Progenitor cell of endocrine pancreas (in vitro differentiated cells): ENCODE data around the gene MAST4. TPM values are rescaled to one million over a fixed set of nuclear protein-coding genes. Genes with fewer than 3 reads are reported as not detected.

Source experiments
- DNase-seq: peaks from one replicate; pipeline ENCODE4 v3.0.0; 2021; ENCODE audit warnings: low spot score; ENCODE audit not compliant: unreplicated experiment
- H3K27ac Mint-ChIP-seq: 2 replicates; pipeline ENCODE4 v1.8.0; 2021; ENCODE audit warnings: mild to moderate bottlenecking, moderate library complexity, mixed read lengths
- H3K27me3 Mint-ChIP-seq: 2 replicates; pipeline ENCODE4 v1.8.0; 2021; ENCODE audit warnings: mixed read lengths
- H3K36me3 Mint-ChIP-seq: 2 replicates; pipeline ENCODE4 v1.8.0; 2022; ENCODE audit warnings: mixed read lengths; ENCODE audit not compliant: insufficient read depth
- H3K4me1 Mint-ChIP-seq: 2 replicates; pipeline ENCODE4 v1.8.0; 2021; ENCODE audit warnings: low read depth, mixed read lengths
- H3K4me3 Mint-ChIP-seq: 2 replicates; pipeline ENCODE4 v1.8.0; 2021; ENCODE audit warnings: low read depth, mild to moderate bottlenecking, moderate library complexity, mixed read lengths
- H3K9me3 Mint-ChIP-seq: 2 replicates; pipeline ENCODE4 v1.8.0; 2021; ENCODE audit warnings: low read depth, mixed read lengths
- total RNA-seq: library from RNA; stranded (reverse); gene quantifications from 2 replicates; pipeline ENCODE4 v1.2.1, GENCODE V29; 2021
- TF ChIP-seq, protein P1 (sequence below): fragments of 200-600 bp; sonication (generic); IDR thresholded peaks from one replicate; pipeline ENCODE4 v1.5.0; 2021; ENCODE audit warnings: antibody characterized with exemption, mild to moderate bottlenecking; ENCODE audit not compliant: unreplicated experiment

MAST4 gene
- total RNA-seq, 1 donor from 2014 or later: 45.3 TPM

DNA sequence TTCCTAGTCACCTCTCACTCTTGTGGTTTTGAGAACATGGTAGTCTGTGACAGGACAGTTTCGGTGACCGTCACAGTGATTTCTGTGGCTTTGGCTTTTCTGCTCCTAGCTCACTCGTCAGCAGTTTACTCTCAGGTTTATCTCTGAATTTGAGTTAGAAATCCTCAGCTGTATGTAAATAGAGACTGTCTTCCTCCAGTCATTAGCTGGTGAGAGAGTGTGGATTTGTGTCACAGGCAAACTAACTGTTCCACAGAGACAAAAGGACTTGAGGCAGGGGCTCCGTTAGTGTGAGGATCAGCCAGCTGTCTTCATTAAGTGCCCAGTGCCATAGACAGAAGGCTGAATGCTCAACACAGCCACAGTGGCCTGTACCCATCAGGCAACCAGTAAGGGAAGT is 469.0 kb downstream of the MAST4 start:
- TF ChIP-seq, protein P1, sequence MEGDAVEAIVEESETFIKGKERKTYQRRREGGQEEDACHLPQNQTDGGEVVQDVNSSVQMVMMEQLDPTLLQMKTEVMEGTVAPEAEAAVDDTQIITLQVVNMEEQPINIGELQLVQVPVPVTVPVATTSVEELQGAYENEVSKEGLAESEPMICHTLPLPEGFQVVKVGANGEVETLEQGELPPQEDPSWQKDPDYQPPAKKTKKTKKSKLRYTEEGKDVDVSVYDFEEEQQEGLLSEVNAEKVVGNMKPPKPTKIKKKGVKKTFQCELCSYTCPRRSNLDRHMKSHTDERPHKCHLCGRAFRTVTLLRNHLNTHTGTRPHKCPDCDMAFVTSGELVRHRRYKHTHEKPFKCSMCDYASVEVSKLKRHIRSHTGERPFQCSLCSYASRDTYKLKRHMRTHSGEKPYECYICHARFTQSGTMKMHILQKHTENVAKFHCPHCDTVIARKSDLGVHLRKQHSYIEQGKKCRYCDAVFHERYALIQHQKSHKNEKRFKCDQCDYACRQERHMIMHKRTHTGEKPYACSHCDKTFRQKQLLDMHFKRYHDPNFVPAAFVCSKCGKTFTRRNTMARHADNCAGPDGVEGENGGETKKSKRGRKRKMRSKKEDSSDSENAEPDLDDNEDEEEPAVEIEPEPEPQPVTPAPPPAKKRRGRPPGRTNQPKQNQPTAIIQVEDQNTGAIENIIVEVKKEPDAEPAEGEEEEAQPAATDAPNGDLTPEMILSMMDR: no peak
- Mint-ChIP-seq H3K4me3 (no peak overlapping the region), H3K27ac (peak overlapping the region; percentile 51)

GRCh38 chr5:67065696-67066095 is 469.5 kb downstream of the MAST4 start:
- Mint-ChIP-seq H3K36me3 (peaks cover 1% of the 10 kb centered on the region), H3K4me3 (no peak overlapping the region), H3K9me3 (no peaks in the 10 kb centered on the region), H3K4me1 (peaks cover 12% of the 10 kb centered on the region), H3K27ac (no peak overlapping the region), H3K27me3 (no peaks in the 10 kb centered on the region)
- TF ChIP-seq, protein P1: no peak
- no peak for DNase-seq

More for the DNA sequence above, 469.0 kb downstream of the MAST4 start:
- no peak for DNase-seq
- H3K36me3 Mint-ChIP-seq: peaks cover 1% of the 10 kb centered on the region
- H3K4me1 Mint-ChIP-seq: peaks cover 12% of the 10 kb centered on the region
- no peaks in the 10 kb centered on the region for H3K9me3 Mint-ChIP-seq
- no peaks in the 10 kb centered on the region for H3K27me3 Mint-ChIP-seq

DNA sequence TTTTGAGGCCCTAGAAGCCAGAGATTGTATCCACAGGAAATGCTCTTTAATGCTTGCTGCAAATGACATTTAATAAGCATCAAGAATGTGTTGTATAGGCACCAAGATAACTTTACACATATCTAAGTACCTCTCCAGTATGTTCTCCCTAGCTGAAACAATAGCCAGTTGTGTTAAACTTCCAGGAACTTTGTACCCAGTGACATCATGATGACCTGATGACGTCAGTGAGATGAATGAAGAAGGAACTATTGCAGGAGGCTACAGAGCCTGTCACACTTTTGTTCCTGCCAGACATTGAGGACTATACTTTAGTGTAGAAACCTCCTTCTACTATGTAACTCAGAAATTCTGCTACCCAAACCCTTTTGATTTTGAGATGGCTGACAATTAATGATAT is 470.6 kb downstream of the MAST4 start:
- Mint-ChIP-seq H3K4me1 (peaks cover 12% of the 10 kb centered on the region), H3K4me3 (no peak overlapping the region), H3K27me3 (no peaks in the 10 kb centered on the region), H3K27ac (peak overlapping the region; percentile 1), H3K36me3 (peaks cover 1% of the 10 kb centered on the region), H3K9me3 (no peaks in the 10 kb centered on the region)
- TF ChIP-seq, protein P1: no peak
- DNase-seq: no peak

DNA sequence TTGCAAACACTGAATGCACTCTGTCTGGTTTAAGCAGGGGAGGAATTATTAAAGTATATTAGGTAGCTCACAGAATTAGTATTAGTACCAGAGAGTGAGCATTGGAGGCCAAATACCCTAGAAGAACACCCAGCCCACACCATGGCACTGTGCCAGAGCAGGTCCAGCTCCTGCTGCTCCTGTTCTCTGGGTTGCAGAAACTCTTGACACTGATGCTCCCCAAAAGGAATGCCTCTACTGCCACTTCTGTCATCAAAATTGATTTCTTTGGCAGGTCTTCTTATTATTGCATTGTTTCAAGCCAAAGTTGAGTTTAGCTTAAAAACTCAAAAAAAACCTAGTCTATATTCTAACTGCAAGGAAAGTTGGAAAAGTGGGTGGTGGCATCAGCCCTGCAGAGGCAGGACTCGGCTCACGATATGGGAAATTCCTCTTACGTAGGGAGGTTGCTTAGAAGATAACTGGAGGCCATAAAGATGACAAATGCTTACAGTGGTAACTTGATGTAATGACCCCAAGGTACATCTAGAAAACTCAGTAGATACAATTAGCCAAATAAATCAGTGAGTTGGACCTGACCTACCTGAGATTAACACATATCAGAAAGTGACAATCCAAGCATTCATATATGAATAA is 477.0 kb downstream of the MAST4 start:
- TF ChIP-seq, protein P1: no peak
- no peak for DNase-seq
- Mint-ChIP-seq H3K9me3 (no peaks in the 10 kb centered on the region), H3K4me1 (no peaks in the 10 kb centered on the region), H3K27ac (no peak overlapping the region), H3K27me3 (no peaks in the 10 kb centered on the region), H3K36me3 (no peaks in the 10 kb centered on the region), H3K4me3 (no peak overlapping the region)

- Mint-ChIP-seq H3K4me1 (peaks cover 1% of the 10 kb centered on the region), H3K9me3 (no peaks in the 10 kb centered on the region), H3K27me3 (no peaks in the 10 kb centered on the region), H3K4me3 (no peak overlapping the region), H3K27ac (no peak overlapping the region), H3K36me3 (no peaks in the 10 kb centered on the region)
- no peak for DNase-seq
- TF ChIP-seq, protein P1: no peak
Observed at GRCh38 chr5:67077296-67077695, 481.1 kb downstream of the MAST4 start.
